HG02610 (cell line): ENCODE measurements around the gene PLP2.
"Not testable (repeated sequence)": the region's sequence is repeated elsewhere in the genome, so short reads cannot be mapped to it uniquely, and the experiment has no call there.

Experiments
- ATAC-seq: cut with Tn5 transposase; IDR thresholded peaks from one replicate; pipeline ENCODE4 v1.9.1; 2021; ENCODE audit warnings: mild to moderate bottlenecking, moderate library complexity; ENCODE audit not compliant: unreplicated experiment

Gene PLP2

GRCh38 chrX:49171752-49172279 is at the start of gene PLP2:
Gene PLP2, plus strand, starts transcription at chrX:49171898. Its CDS starts 103 bp downstream, at chrX:49172001.
- peak; percentile 43 for ATAC-seq

- no peak for ATAC-seq
Measured at GRCh38 chrX:49122499-49122898, 49.2 kb upstream of the PLP2 start.

- ATAC-seq: not testable (repeated sequence)
Measured at GRCh38 chrX:49127742-49128258, 43.9 kb upstream of the PLP2 start.

- ATAC-seq: no peak
Measured at GRCh38 chrX:49129427-49129826, 42.3 kb upstream of the PLP2 start.

- ATAC-seq: not testable (repeated sequence)
Measured at GRCh38 chrX:49132275-49132674, 39.4 kb upstream of the PLP2 start.

GRCh38 chrX:49133759-49134158 is 37.9 kb upstream of the PLP2 start:
- no peak for ATAC-seq

- no peak for ATAC-seq
Measured at GRCh38 chrX:49137492-49137891, 34.2 kb upstream of the PLP2 start.

GRCh38 chrX:49139713-49140112 is 32.0 kb upstream of the PLP2 start:
- ATAC-seq: no peak

GRCh38 chrX:49142264-49142663 is 29.4 kb upstream of the PLP2 start:
- not testable (repeated sequence) for ATAC-seq

GRCh38 chrX:49143154-49143553 is 28.5 kb upstream of the PLP2 start:
- not testable (repeated sequence) for ATAC-seq

- ATAC-seq: no peak
Measured at GRCh38 chrX:49147282-49147681, 24.4 kb upstream of the PLP2 start.

GRCh38 chrX:49147936-49148335 is 23.8 kb upstream of the PLP2 start:
- no peak for ATAC-seq

- ATAC-seq: not testable (repeated sequence)
Measured at GRCh38 chrX:49148390-49149100, 23.2 kb upstream of the PLP2 start.

GRCh38 chrX:49149291-49149690 is 22.4 kb upstream of the PLP2 start:
- not testable (repeated sequence) for ATAC-seq

GRCh38 chrX:49153467-49153866 is 18.2 kb upstream of the PLP2 start:
- ATAC-seq: no peak

- no peak for ATAC-seq
Measured at GRCh38 chrX:49155243-49155899, 16.3 kb upstream of the PLP2 start.

- ATAC-seq: peak; percentile 88
Measured at GRCh38 chrX:49155900-49156837, 15.5 kb upstream of the PLP2 start.

- no peak for ATAC-seq
Measured at GRCh38 chrX:49157194-49157593, 14.5 kb upstream of the PLP2 start.

- ATAC-seq: no peak
Measured at GRCh38 chrX:49160908-49161307, 10.8 kb upstream of the PLP2 start.

GRCh38 chrX:49161632-49162031 is 10.1 kb upstream of the PLP2 start:
- ATAC-seq: no peak

- no peak for ATAC-seq
Measured at GRCh38 chrX:49162620-49163019, 9.1 kb upstream of the PLP2 start, which contains the start of gene MAGIX. Gene MAGIX, plus strand, starts transcription at chrX:49162758. Its CDS starts 132 bp downstream, at chrX:49162890.
